SU-DHL-6 (cell line): ENCODE measurements around the gene PGF.

Experiments
- H2AFZ ChIP-seq: fragments of 200-600 bp; sonication (generic); 2 replicates; pipeline ENCODE4 v1.6.1; 2014; ENCODE audit warnings: low read depth, mild to moderate bottlenecking, moderate library complexity, mixed read lengths, antibody characterized with exemption, low read length; ENCODE audit not compliant: severe bottlenecking
- H3F3A ChIP-seq: fragments of 200-600 bp; shearing (Covaris generic); 2 replicates; pipeline ENCODE4 v1.6.0; 2016; ENCODE audit warnings: antibody characterized with exemption, mild to moderate bottlenecking; ENCODE audit not compliant: insufficient read depth
- H3K27ac ChIP-seq: fragments of 200-600 bp; sonication (generic); 2 replicates; pipeline ENCODE4 v1.5.1; 2016; ENCODE audit warnings: low read depth, mild to moderate bottlenecking, low read length, moderate library complexity, mixed read lengths
- H3K27me3 ChIP-seq: fragments of 200-600 bp; sonication (generic), shearing (Covaris generic); 2 replicates; pipeline ENCODE4 v1.6.0; 2014; ENCODE audit warnings: mild to moderate bottlenecking, low read length
- H3K36me3 ChIP-seq: fragments of 200-600 bp; sonication (generic); 2 replicates; pipeline ENCODE4 v1.6.1; 2014; ENCODE audit warnings: mild to moderate bottlenecking, low read length, mixed read lengths
- H3K4me2 ChIP-seq: fragments of 300-600, 200-600 bp; shearing (Covaris generic), sonication (generic); 2 replicates; pipeline ENCODE4 v1.6.0; 2014; ENCODE audit warnings: low read length, low read depth, mild to moderate bottlenecking; ENCODE audit not compliant: poor library complexity, severe bottlenecking
- H3K4me3 ChIP-seq: fragments of 200-600 bp; sonication (generic); 2 replicates; pipeline ENCODE4 v1.5.1; 2014; ENCODE audit warnings: antibody characterized with exemption, low read length, mild to moderate bottlenecking, mixed read lengths; ENCODE audit not compliant: insufficient read depth, poor library complexity, severe bottlenecking
- H3K79me2 ChIP-seq: fragments of 200-600 bp; sonication (generic); 2 replicates; pipeline ENCODE4 v1.6.1; 2014; ENCODE audit warnings: mild to moderate bottlenecking, low read length, moderate library complexity; ENCODE audit not compliant: insufficient read depth
- H3K9ac ChIP-seq: fragments of 200-600 bp; sonication (generic); 2 replicates; pipeline ENCODE4 v1.7.0; 2014; ENCODE audit warnings: mild to moderate bottlenecking, low read length
- H3K9me2 ChIP-seq: fragments of 200-600 bp; sonication (generic); replicated peaks from 2 replicates; pipeline ENCODE4 v1.6.1; 2014; ENCODE audit warnings: low read length; ENCODE audit not compliant: insufficient read depth
- H3K9me3 ChIP-seq: fragments of 200-600 bp; sonication (generic); 2 replicates; pipeline ENCODE4 v1.6.1; 2014; ENCODE audit warnings: low read length, mixed read lengths; ENCODE audit not compliant: insufficient read depth
- H4K20me1 ChIP-seq: fragments of 200-600 bp; sonication (generic); 2 replicates; pipeline ENCODE4 v1.6.1; 2014; ENCODE audit warnings: low read depth, mild to moderate bottlenecking, antibody characterized with exemption, low read length, moderate library complexity, mixed read lengths
- CTCF ChIP-seq: fragments of 200-600 bp; sonication (generic); IDR thresholded peaks from one replicate; pipeline ENCODE4 v1.5.1; 2017; ENCODE audit warnings: antibody characterized with exemption, mild to moderate bottlenecking, low read length, moderate library complexity; ENCODE audit not compliant: insufficient read depth, poor library complexity, severe bottlenecking
- EZH2phosphoT487 ChIP-seq: fragments of 200-600 bp; sonication (generic), shearing (Covaris generic); conservative IDR thresholded peaks from 2 replicates; pipeline ENCODE4 v1.6.1; 2018; ENCODE audit warnings: mild to moderate bottlenecking, antibody characterized with exemption, low read length, moderate library complexity, mixed read lengths

The PGF gene

GRCh38 chr14:74898694-74899093 is 56.7 kb downstream of the PGF start:
- peaks cover 64% of the 10 kb centered on the region for H3K36me3 ChIP-seq
- no peaks in the 10 kb centered on the region for H3K27me3 ChIP-seq
- H4K20me1 ChIP-seq = no peaks in the 10 kb centered on the region
- H3K4me2 ChIP-seq = no peak overlapping the region
- H2AFZ ChIP-seq = no peak overlapping the region
- TF ChIP-seq CTCF (no peak), EZH2phosphoT487 (no peak)
- no peaks in the 10 kb centered on the region for H3K9me3 ChIP-seq
- H3K9me2 ChIP-seq = no peaks in the 10 kb centered on the region
- no peaks in the 10 kb centered on the region; the same call in 1 of the 2 replicates for H3K79me2 ChIP-seq
- no peak overlapping the region for H3K9ac ChIP-seq
- H3K27ac ChIP-seq = no peak overlapping the region
- H3F3A ChIP-seq = peaks cover 6% of the 10 kb centered on the region; the same call in 1 of the 2 replicates
- no peak overlapping the region for H3K4me3 ChIP-seq

GRCh38 chr14:74898083-74898482 is 57.3 kb downstream of the PGF start:
- Histone ChIP-seq H2AFZ (no peak overlapping the region), H3K4me3 (no peak overlapping the region), H3K27me3 (no peaks in the 10 kb centered on the region), H3K27ac (no peak overlapping the region), H3K79me2 (no peaks in the 10 kb centered on the region; the same call in 1 of the 2 replicates), H3K9me2 (no peaks in the 10 kb centered on the region), H3F3A (peaks cover 4% of the 10 kb centered on the region; the same call in 1 of the 2 replicates), H3K9ac (no peak overlapping the region), H3K36me3 (peaks cover 66% of the 10 kb centered on the region), H4K20me1 (no peaks in the 10 kb centered on the region), H3K4me2 (no peak overlapping the region), H3K9me3 (no peaks in the 10 kb centered on the region)
- TF ChIP-seq CTCF (no peak), EZH2phosphoT487 (no peak)

- no peak overlapping the region for H3K27ac ChIP-seq
- peaks cover 66% of the 10 kb centered on the region for H3K36me3 ChIP-seq
- TF ChIP-seq CTCF (no peak), EZH2phosphoT487 (no peak)
- H3K4me2 ChIP-seq = no peak overlapping the region
- no peaks in the 10 kb centered on the region for H3K9me3 ChIP-seq
- no peaks in the 10 kb centered on the region; the same call in 1 of the 2 replicates for H3K79me2 ChIP-seq
- no peak overlapping the region for H3K9ac ChIP-seq
- H3K9me2 ChIP-seq = no peaks in the 10 kb centered on the region
- no peaks in the 10 kb centered on the region for H4K20me1 ChIP-seq
- no peak overlapping the region for H3K4me3 ChIP-seq
- H2AFZ ChIP-seq = no peak overlapping the region
- no peaks in the 10 kb centered on the region for H3K27me3 ChIP-seq
- H3F3A ChIP-seq = peaks cover 4% of the 10 kb centered on the region; the same call in 1 of the 2 replicates
Measured at GRCh38 chr14:74897642-74898041, 57.8 kb downstream of the PGF start.

GRCh38 chr14:74896400-74896799 is 59.0 kb downstream of the PGF start:
- Histone ChIP-seq H3K36me3 (peaks cover 65% of the 10 kb centered on the region), H3K9me2 (no peaks in the 10 kb centered on the region), H4K20me1 (no peaks in the 10 kb centered on the region), H2AFZ (no peak overlapping the region), H3K79me2 (no peaks in the 10 kb centered on the region; the same call in 1 of the 2 replicates), H3K9me3 (no peaks in the 10 kb centered on the region), H3K27ac (no peak overlapping the region), H3K9ac (no peak overlapping the region), H3F3A (no peaks in the 10 kb centered on the region), H3K4me2 (no peak overlapping the region), H3K4me3 (no peak overlapping the region), H3K27me3 (no peaks in the 10 kb centered on the region)
- TF ChIP-seq CTCF (no peak), EZH2phosphoT487 (no peak)
